Smooth muscle cell (in vitro differentiated cells): ENCODE measurements around the gene MFSD6. TPM values are rescaled to one million over a fixed set of nuclear protein-coding genes. Genes with fewer than 3 reads are reported as not detected.

Experiments
- DNase-seq: peaks from one replicate; lab custom pipeline; 2025; ENCODE audit not compliant: unreplicated experiment; lab: John Stamatoyannopoulos, UW
- H2AFZ ChIP-seq: fragments of 200-600 bp; sonication (generic); 2 replicates; pipeline ENCODE4 v1.6.0; 2016; ENCODE audit warnings: antibody characterized with exemption, low read depth, mild to moderate bottlenecking
- H3F3A ChIP-seq: fragments of 200-600 bp; sonication (generic); 2 replicates; pipeline ENCODE4 v1.6.0; 2017; ENCODE audit warnings: antibody characterized with exemption, low read depth
- H3K27ac ChIP-seq: fragments of 200-600 bp; sonication (generic); 2 replicates; pipeline ENCODE4 v1.5.1; 2016; ENCODE audit warnings: low read depth, mild to moderate bottlenecking
- H3K27me3 ChIP-seq: fragments of 200-600 bp; sonication (generic); 2 replicates; pipeline ENCODE4 v1.6.1; 2016; ENCODE audit warnings: low read depth, mild to moderate bottlenecking
- H3K36me3 ChIP-seq: fragments of 200-600 bp; sonication (generic); 2 replicates; pipeline ENCODE4 v1.5.1; 2016; ENCODE audit warnings: low read depth
- H3K4me1 ChIP-seq: fragments of 200-600 bp; sonication (generic); 2 replicates; pipeline ENCODE4 v1.5.1; 2016; ENCODE audit warnings: low read depth
- H3K4me2 ChIP-seq: fragments of 200-600 bp; sonication (generic); 2 replicates; pipeline ENCODE4 v1.6.0; 2016; ENCODE audit warnings: mild to moderate bottlenecking
- H3K4me3 ChIP-seq: fragments of 200-600 bp; sonication (generic); 2 replicates; pipeline ENCODE4 v1.5.1; 2016; ENCODE audit warnings: mild to moderate bottlenecking
- H3K79me2 ChIP-seq: fragments of 200-600 bp; sonication (generic); 2 replicates; pipeline ENCODE4 v1.6.0; 2016; ENCODE audit warnings: low read depth, mild to moderate bottlenecking
- H3K9ac ChIP-seq: fragments of 200-600 bp; sonication (generic); 2 replicates; pipeline ENCODE4 v1.6.0; 2016; ENCODE audit warnings: low read depth
- H3K9me3 ChIP-seq: fragments of 200-600 bp; sonication (generic); replicated peaks from 2 replicates; pipeline ENCODE4 v1.5.1; 2016; ENCODE audit warnings: low read depth
- H4K20me1 ChIP-seq: fragments of 200-600 bp; sonication (generic); 2 replicates; pipeline ENCODE4 v1.6.0; 2016; ENCODE audit warnings: low read depth
- WGBS: methylation state at CpG from one replicate; pipeline ENCODE4 v1.1.7; 2016; ENCODE audit warnings: low lambda C conversion rate; 5-methylcytosine and 5-hydroxymethylcytosine counted together
- polyA plus RNA-seq: library from polyadenylated mRNA; unstranded; fragments of >200 nt; fragmentation: Nextera tagmentation; extraction: Ambion mirVana; gene quantifications from 2 replicates; pipeline ENCODE4 v1.2.1, GENCODE V29; 2016
- total RNA-seq: library from RNA; depleted of rRNA; stranded (reverse); fragments of >200 nt; gene quantifications from 2 replicates; pipeline ENCODE4 v1.2.3, GENCODE V29; 2014
- TF ChIP-seq, protein P1 (sequence below): fragments of 200-600 bp; sonication (generic); IDR thresholded peaks from 2 replicates; pipeline ENCODE4 v1.5.1; 2017; ENCODE audit warnings: borderline replicate concordance, mild to moderate bottlenecking, antibody characterized with exemption; ENCODE audit not compliant: insufficient read depth, poor library complexity, severe bottlenecking

MFSD6 gene
- total and polyA plus RNA-seq, 2 experiments from 2014 or later: 1.2 to 3.6 TPM

DNA sequence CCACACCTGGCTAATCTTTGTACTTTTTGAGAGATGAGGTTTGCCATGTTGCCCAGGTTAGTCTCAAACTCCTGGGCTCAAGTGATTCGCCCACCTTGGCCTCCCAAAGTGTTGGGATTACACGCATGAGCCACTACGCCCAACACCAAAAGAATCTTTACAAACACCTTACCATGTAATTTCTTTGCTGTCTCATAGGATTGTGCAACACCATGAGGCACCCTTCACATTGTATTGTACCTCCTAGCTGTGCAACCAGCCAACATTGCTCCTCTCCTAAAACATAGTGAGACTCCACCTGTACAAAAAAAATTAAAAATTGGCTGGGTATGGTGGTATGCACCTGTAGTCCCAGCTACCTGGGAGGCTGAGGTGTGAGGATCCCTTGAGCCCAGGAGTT, 3.1 kb upstream of the MFSD6 start:
- no peaks in the 10 kb centered on the region for H3K9me3 ChIP-seq
- H2AFZ ChIP-seq: no peak overlapping the region
- no peaks in the 10 kb centered on the region for H4K20me1 ChIP-seq
- H3K27me3 ChIP-seq: peaks cover 59% of the 10 kb centered on the region
- no peaks in the 10 kb centered on the region for H3K79me2 ChIP-seq
- H3K4me1 ChIP-seq: peaks cover 4% of the 10 kb centered on the region
- H3K9ac ChIP-seq: no peak overlapping the region
- H3K27ac ChIP-seq: no peak overlapping the region
- TF ChIP-seq, protein P1, sequence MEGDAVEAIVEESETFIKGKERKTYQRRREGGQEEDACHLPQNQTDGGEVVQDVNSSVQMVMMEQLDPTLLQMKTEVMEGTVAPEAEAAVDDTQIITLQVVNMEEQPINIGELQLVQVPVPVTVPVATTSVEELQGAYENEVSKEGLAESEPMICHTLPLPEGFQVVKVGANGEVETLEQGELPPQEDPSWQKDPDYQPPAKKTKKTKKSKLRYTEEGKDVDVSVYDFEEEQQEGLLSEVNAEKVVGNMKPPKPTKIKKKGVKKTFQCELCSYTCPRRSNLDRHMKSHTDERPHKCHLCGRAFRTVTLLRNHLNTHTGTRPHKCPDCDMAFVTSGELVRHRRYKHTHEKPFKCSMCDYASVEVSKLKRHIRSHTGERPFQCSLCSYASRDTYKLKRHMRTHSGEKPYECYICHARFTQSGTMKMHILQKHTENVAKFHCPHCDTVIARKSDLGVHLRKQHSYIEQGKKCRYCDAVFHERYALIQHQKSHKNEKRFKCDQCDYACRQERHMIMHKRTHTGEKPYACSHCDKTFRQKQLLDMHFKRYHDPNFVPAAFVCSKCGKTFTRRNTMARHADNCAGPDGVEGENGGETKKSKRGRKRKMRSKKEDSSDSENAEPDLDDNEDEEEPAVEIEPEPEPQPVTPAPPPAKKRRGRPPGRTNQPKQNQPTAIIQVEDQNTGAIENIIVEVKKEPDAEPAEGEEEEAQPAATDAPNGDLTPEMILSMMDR: no peak
- H3K36me3 ChIP-seq: no peaks in the 10 kb centered on the region
- no peak overlapping the region for H3K4me3 ChIP-seq
- no peak overlapping the region for H3K4me2 ChIP-seq
- 91% methylated on average over 3 of the region's 3 CpGs for WGBS
- H3F3A ChIP-seq: no peaks in the 10 kb centered on the region
- no peak for DNase-seq

DNA sequence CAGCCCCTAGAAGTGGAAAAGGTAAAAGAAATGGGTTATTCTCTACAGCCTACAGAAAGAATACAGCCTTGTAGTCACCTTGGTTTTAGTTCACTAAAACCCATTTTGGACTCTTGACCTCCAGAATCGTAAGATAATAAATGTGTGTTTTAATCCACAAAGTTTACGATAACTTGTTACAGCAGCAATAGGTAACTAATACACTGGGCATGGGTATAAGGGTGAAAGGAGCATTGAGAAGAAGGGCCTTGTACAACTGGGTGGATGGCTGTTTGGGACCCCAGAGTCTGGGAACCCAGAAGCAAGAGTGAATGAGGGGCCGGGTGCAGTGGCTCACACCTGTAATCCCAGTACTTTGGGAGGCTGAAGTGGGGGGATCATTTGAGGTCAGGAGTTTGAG, 2.2 kb upstream of the MFSD6 start:
- 95% methylated on average over 3 of the region's 3 CpGs for WGBS
- no peak for DNase-seq
- TF ChIP-seq, protein P1: no peak
- no peak overlapping the region for H2AFZ ChIP-seq
- H3K36me3 ChIP-seq: no peaks in the 10 kb centered on the region
- H3K4me3 ChIP-seq: no peak overlapping the region
- no peaks in the 10 kb centered on the region for H3K79me2 ChIP-seq
- peaks cover 66% of the 10 kb centered on the region for H3K27me3 ChIP-seq
- H3K4me2 ChIP-seq: no peak overlapping the region
- no peaks in the 10 kb centered on the region for H3K9me3 ChIP-seq
- H4K20me1 ChIP-seq: no peaks in the 10 kb centered on the region
- H3F3A ChIP-seq: no peaks in the 10 kb centered on the region
- no peak overlapping the region for H3K27ac ChIP-seq
- H3K4me1 ChIP-seq: peaks cover 4% of the 10 kb centered on the region
- no peak overlapping the region for H3K9ac ChIP-seq

DNA sequence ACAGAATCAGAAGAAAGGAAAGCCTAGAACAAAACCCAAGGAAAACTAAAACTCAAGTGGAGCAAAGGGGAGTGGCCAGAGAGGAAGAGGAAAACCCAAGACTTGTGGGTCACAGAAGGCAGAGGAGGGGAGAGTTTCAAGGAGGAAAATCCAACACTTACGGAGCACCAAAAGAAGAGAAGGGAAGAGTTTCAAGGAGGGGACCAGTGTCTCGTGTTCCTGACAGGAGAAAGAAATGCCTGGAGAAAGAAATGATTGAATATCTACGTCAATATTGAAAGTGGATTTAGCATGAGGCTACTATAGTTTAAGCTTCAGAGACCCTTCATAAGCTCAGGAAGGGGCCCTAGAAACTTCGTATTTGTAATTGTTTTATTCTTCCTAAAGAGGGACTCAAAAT, 1.4 kb upstream of the MFSD6 start:
- no peaks in the 10 kb centered on the region for H3K36me3 ChIP-seq
- H3K27ac ChIP-seq: no peak overlapping the region
- H3K27me3 ChIP-seq: peaks cover 66% of the 10 kb centered on the region
- H4K20me1 ChIP-seq: no peaks in the 10 kb centered on the region
- no peaks in the 10 kb centered on the region for H3K9me3 ChIP-seq
- DNase-seq: no peak
- H3K4me2 ChIP-seq: no peak overlapping the region
- TF ChIP-seq, protein P1: no peak
- no peak overlapping the region for H2AFZ ChIP-seq
- 74% methylated on average over 4 of the region's 4 CpGs for WGBS
- H3K4me3 ChIP-seq: no peak overlapping the region
- H3K79me2 ChIP-seq: no peaks in the 10 kb centered on the region
- no peaks in the 10 kb centered on the region for H3F3A ChIP-seq
- peaks cover 4% of the 10 kb centered on the region for H3K4me1 ChIP-seq
- H3K9ac ChIP-seq: no peak overlapping the region

DNA sequence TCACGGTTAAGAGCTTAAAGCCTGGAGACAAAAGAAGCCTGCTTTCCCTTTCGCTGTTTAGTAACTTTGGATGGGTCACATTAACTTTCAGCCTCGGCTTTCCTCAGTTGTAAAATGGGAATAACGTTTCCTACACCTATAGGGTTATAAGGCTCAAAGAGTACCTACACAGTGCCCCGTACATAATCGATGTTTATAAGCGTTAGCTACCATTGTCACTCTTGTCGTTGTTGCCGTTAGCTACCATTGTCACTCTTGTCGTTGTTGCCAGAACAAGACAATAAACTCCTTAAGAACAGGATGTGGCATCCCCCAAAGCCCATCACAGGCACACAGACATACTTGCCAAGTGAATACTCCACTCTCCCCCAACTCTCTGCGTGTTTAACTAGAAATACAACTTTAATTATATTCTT, 901 bp upstream of the MFSD6 start:
- WGBS: 32% methylated on average over 11 of the region's 11 CpGs
- TF ChIP-seq, protein P1: no peak
- no peaks in the 10 kb centered on the region for H3F3A ChIP-seq
- H3K9me3 ChIP-seq: no peaks in the 10 kb centered on the region
- no peaks in the 10 kb centered on the region for H3K79me2 ChIP-seq
- H4K20me1 ChIP-seq: no peaks in the 10 kb centered on the region
- H3K4me3 ChIP-seq: peak overlapping the region; percentile 73
- H3K9ac ChIP-seq: no peak overlapping the region
- no peak overlapping the region for H3K27ac ChIP-seq
- DNase-seq: no peak
- H3K27me3 ChIP-seq: peaks cover 66% of the 10 kb centered on the region
- peaks cover 4% of the 10 kb centered on the region for H3K4me1 ChIP-seq
- H3K4me2 ChIP-seq: peak overlapping the region; percentile 96
- no peak overlapping the region for H2AFZ ChIP-seq
- H3K36me3 ChIP-seq: no peaks in the 10 kb centered on the region
